Astrocyte (in vitro differentiated cells and primary cell): ENCODE data around the gene NKD1.

Experiments used
- CTCF ChIP-seq: IDR thresholded peaks from 2 replicates; pipeline ENCODE4 v1.5.1; 2011; ENCODE audit warnings: low read depth, mild to moderate bottlenecking, inconsistent platforms, low read length, moderate library complexity; ENCODE audit not compliant: insufficient read depth
- EZH2 ChIP-seq: IDR thresholded peaks from 2 replicates; pipeline ENCODE4 v1.6.1; 2012; ENCODE audit warnings: mild to moderate bottlenecking, low read length, inconsistent platforms; ENCODE audit not compliant: insufficient read depth

- TF ChIP-seq CTCF = no peak
- no peak for TF ChIP-seq EZH2
Measured at GRCh38 chr16:50594308-50595260, 46.4 kb downstream of the NKD1 start.
